Stimulated activated CD8-positive, alpha-beta memory T cell treated with anti-CD3 and anti-CD28 coated beads, Interleukin-7, amount 100 ng/mL, for 24 hours (primary cell): Measurements from ENCODE around the gene RCOR2.
"Not testable (repeated sequence)": the region's sequence is repeated elsewhere in the genome, so short reads cannot be mapped to it uniquely, and the experiment has no call there.

Source experiments
- DNase-seq: peaks from one replicate; pipeline ENCODE4 v3.0.0-alpha.2; 2020; ENCODE audit warnings: low read depth

The RCOR2 gene

DNA sequence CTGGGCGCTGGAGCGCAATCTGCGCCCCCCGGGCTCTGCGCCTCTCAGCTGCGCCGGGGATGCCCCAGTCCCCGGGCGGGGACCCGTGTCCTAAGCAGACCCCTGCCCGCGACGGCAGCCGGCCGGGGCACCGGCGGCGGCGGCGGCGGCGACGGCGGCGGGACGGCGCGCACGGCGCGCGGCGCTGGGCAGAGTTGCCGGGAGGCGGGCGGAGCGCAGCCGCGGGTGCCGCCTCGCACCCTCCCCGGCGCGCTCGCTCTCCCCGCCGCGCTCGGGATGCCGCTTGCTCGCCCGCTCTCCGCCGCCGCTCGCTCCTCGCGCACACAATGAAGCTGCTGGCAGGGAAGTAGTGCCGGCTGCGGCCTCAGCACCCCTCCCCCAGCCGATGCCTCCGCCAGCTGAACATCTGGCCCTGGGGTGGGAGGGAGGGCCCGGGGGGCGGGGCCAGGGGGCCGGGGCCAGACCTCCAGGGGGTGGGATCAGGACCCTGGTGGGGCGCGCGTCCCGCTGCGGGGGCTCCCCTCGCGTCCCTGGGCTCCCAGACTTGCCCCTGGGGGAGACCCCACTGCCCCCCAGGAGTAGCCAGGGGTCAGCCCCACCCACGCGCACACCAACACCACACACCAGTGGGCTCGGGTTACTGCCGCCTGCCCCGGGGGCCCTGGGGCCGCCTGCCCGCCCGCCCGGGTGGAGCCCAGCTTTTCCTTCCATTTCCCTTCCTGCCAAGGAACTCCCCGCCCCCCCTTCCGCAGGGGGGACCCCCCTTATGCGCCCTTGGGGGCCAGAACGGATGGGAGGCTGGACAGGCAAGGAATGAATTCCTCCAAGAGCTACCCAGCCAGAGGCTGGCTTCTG, at the start of gene RCOR2:
RCOR2 (minus strand) TSS at position 328 of the 855 bp plus-strand sequence. CDS start 708 bp downstream, outside the sequence.
- peak; percentile 29 for DNase-seq

DNA sequence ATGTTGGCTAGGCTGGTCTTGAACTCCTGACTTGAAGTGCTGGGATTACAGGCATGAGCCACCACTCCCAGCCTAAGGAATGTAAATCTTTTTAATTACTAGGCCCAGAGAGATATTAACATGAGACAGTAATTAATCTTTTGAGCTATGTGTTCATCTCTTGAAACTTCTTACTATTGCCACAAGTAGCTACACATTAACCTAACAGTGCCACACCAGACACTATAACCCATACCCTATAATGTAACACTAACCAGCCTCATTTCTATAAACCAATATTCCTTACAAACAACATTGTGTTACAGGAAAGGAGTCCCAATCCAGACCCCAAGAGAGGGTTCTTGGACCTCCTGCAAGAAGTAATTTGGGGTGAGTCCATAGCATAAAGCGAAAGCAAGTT, 49.5 kb upstream of the RCOR2 start:
- no peak for DNase-seq

DNA sequence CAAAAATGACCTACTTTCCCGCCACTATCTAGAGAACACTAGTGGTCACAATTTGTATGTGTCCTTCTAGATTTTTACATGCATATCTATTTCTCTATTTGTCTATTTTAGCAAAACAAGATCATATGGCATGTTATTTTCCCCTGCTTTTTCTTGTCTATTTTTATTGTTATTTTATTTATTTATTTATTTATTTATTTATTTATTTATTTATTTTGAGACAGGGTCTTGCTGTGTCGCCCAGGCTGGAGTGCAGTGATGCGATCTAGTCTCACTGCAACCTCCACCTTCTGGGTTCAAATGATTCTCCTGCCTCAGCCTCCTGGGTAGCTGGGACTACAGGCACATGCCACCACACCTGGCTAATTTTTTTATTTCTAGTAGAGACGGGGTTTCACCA, 46.9 kb upstream of the RCOR2 start:
- DNase-seq = not testable (repeated sequence)

DNA sequence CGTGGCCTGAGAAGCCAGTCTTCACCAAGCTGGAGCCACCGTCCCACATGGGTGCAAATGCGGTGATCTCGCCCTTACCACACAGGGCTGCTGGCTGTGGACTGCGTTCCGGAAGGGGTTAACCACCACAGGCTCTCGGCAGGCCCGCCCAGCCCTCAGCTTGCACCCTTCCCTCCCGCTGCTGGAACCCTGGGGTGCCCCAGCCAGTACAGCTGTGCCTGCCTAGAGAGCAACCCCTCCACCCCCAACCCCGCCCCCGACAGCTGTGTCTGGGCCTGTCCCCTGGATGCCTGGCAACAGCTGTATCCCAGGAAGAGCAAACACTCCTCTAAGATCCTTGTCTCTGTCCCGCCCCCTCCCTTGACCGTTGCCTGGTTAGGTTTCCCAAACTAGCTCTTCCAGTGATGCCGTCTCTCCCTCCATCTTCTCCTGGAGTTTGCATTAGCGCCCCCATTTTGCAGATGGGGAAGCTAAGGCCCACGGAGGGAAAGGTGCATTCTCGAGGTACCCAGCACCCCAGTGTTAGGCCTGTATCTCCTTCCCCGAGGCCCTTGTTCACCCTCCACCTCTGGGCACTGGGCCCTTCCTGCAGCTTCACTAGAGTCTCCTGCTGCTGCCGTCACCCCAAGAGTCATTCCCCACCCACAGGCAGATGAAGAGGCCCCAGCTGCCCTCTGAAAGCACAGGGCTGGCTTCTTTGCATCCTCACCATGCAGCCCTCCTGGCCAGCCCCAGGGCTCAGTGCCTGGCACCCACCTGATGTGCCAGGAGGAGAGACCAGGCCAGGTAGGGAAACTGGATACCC, 44.8 kb upstream of the RCOR2 start:
- DNase-seq = no peak

DNA sequence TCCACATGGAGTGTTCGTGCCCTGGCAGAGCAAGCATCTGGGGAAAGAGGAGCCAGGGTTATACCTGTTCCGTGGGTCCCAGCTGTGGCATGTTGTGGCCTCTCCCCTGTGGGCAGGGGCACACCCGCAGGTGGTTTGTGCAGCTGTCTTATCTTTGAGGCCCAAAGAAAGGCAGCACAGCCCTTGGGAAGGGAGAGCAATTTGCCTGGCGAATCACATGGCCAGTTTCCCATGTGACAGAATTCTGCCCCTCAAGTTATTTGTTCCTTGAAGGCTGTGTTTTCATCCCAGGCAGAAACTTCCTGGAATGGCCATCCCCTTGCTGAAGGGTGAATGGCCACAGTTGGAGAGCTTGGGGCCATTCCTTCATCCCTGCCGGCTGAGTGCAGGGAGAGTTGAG, 41.0 kb upstream of the RCOR2 start:
- no peak for DNase-seq

DNA sequence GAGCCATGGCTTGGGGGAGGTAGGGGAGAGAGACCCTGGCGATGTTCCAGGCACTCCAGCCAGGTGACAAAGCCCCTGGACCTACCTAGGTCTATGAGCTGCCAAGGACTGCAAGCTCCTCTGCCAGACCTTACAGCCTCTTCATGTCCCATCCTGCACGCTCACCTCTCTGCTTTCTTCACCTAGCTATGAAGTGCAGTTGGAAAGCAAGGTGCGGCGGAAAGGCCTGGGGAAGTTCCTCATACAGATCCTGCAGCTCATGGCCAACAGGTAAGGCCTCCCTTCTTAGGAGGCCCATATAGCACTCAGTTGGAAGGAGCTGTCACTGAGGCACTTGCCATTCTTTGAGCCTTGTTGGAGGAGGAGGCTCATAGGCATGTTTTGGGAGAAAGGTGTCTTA, 35.6 kb upstream of the RCOR2 start:
- no peak for DNase-seq

DNA sequence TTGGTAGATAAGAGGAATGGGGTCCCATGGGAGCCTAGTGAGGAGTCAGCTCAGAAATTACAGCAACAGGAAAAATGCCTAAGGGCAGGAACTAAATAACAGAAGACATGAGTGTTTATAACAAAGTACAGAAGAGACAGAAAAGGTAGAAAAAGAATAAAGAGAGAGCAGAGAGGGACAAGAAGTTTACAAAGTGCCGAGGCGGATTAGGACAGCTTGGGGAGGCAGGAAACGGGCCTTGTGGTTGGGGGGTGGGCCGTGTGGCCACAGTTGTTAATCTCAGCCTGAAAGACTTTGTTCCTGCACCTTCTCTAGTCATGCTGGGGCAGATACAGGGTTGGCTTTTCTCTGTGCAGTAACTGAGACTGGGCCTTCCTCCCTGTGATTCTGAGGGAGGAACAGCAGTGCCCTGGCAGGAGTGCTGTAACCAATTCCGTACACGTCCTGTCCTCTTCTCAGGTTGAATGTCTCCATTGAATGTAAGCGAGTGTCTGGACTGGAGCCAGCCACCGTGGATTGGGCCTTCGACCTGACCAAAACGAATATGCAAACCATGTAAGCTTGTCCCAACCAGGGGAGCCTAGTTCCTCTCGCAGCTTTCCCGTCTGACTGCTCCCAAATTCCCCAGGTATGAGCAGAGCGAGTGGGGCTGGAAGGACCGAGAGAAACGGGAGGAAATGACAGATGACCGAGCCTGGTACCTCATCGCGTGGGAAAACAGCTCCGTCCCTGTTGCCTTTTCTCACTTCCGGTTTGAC, 35.0 kb upstream of the RCOR2 start:
- DNase-seq = no peak

DNA sequence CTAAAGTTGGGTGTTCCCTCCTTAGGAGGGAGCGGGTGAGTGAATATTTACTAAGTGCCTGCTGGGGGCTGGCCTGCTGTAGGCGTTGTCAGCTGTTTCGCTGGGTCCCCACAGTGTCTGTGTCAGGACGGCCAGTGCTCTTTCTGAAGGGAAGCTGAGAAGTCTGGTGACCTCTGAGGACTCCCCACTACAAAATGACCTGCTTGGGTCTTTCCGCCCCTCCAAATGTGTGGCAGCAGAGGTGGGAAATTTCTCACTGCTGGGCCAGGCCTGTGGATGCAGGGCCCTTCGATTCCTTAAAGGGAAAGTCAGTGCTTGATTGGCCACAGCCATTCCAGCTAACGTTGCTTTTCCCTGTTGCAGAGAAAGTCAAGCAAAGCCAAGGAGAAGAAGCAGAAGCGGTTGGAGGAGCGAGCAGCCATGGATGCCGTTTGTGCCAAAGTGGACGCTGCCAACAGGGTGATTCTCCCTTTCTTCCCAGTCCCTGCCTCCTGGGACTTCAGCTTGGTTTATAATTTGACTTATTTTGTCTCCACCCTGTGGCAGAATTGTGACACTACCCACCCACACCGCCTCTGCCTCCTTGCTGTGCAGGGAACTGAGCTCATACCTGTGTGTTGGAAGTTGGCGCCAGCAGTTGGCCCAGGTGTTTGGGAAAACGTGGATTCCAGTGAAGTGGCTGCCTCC, 28.7 kb upstream of the RCOR2 start:
- peak; percentile 15 for DNase-seq

DNA sequence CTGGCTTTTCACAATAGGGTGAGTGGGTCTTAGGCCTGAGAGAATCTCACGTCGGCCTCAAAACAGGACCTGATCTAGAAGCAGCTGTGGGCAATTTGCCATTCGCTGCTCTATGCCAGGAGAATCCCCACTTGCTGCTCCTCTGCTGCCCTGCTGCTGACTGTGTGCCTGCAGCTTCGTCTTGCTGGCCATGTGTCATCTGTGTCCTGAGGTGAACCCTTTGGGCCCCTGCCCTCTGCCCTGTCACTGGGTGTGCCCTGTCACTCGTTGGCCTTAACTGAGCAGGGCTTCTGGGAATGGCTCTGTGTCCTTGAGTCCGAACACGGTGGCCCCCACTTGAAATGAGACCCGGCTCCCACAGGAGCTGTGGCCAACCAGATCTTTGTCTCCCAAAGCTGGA, 28.0 kb upstream of the RCOR2 start:
- DNase-seq = no peak

DNA sequence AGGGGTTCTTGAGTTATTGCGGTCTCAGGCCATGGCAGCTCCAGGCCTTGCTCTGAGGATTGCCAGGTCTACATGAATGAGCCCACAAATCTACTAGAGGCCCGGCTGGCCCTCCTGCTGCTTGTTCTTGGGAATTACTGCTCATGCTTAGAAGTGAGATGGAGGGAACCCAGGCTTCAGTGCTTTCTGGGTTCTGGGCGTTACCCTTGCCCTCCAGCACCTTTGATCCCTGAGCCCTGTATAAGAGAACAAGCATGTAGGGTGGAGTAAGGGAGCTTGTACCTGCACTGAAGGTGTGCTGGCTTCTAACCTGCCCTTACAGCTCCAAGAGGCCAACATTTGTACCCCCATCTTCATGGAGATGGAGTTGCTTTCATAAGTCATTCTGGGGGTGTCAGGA, 25.8 kb upstream of the RCOR2 start:
- no peak for DNase-seq

DNA sequence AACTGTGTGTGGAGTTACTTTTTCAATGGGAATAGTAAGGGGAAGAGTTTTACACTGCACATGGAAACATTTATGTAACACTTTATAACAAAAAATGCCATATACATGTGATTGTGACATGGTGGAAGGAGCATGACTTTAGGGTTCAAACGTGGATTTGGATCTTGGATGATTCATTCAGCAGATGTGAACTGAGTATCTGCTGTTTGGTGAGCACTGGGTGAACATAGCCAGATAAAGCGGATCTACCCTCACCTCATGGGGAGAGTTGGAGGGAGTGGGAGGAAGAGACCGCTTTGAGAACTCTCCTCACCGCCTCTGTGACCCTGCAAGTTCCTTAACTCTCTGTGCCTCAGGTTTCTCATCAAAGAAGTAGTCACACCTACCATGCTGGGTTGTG, 24.9 kb upstream of the RCOR2 start:
- DNase-seq = no peak

DNA sequence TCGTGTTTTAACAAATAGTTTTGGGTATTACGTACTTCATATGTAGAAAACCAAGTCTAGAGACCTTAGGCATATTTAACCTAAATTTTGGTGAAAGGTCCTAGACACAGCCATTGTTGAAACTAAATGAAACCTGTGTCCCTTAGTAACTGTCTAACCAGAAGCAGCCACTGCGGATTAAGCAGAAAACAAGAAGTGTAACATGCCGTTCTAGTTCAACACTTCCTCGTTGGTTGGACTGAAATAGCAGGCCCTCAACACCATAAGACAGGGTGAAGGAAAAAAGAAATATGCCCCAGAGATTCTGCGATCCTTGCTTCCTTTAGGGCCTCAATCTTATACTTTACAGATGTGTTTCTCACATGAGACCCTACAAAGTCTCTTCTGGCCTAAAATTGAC, 23.8 kb upstream of the RCOR2 start:
- no peak for DNase-seq

DNA sequence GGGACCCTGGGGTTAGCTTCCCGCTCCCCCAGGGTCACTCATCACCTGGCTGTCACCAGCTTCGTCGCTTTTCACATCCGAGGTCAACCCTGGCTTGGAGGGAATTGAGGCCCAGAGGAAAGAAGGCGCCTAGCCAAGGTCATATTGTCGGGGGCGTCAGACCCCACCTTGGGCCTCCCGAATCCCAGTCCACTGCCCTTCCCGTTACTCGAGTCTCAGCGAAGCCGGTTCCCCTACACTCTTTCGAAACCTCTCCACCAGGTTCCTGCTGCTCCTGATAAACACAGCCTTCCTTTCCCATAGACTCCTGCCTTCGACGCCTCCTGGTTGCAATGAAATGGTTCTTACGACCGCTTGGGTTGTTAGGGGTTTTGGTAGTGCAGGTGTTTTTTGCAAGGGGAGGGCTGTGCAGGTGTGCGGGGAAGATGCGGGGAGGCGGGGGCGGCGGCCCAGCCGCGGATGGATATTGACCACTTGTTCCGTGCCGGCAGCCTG, 22.5 kb upstream of the RCOR2 start:
- DNase-seq = no peak

DNA sequence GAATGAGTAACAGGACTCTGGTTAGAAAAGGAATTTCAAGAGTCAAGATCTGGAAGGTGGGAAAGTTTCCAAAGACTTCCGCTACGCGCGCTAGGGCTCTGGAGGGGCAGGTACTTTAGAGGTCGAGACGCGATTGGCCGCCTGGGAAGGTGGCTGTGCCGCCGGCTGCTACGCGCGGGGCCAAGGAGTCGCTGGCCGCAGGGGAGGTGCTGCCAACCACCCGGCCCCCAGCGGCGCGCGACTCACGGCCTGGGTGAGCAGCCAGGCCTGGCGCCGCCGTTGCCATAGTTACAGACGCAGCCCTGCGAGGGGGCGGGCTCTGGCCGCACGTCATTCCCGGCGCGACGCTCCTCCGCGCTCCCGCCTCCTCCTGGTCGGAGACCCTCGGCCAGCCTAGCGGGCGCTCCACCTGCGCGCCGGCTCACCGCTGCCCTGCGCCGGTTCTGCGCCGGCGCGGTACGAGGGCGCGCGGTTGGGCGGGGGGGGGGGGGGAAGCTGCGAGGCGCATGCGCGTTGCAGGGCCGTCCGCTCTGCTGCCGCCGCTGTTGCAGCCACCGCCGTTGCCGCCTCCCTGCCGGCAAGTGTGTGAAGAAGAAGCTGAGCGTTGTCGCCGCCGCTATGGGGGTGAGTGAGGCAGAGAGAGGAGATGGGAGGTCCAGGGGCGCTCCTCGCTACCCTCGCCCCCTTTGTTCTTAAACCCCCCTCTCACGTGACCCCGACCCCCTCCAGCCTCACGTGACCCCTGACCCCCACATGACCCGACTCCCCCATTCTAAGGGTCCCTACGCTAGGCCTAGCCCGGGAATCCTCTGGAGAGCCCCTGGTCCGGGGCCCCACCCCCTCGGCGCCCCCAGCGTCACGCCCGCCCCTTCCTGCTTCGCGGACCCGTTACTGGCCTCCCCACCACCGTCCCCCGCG, 21.8 kb upstream of the RCOR2 start, which contains the start of gene NAA40:
NAA40 (plus strand) TSS at position 524 of the 918 bp plus-strand sequence; CDS start at position 619, 95 bp downstream.
- peak; percentile 88 for DNase-seq

DNA sequence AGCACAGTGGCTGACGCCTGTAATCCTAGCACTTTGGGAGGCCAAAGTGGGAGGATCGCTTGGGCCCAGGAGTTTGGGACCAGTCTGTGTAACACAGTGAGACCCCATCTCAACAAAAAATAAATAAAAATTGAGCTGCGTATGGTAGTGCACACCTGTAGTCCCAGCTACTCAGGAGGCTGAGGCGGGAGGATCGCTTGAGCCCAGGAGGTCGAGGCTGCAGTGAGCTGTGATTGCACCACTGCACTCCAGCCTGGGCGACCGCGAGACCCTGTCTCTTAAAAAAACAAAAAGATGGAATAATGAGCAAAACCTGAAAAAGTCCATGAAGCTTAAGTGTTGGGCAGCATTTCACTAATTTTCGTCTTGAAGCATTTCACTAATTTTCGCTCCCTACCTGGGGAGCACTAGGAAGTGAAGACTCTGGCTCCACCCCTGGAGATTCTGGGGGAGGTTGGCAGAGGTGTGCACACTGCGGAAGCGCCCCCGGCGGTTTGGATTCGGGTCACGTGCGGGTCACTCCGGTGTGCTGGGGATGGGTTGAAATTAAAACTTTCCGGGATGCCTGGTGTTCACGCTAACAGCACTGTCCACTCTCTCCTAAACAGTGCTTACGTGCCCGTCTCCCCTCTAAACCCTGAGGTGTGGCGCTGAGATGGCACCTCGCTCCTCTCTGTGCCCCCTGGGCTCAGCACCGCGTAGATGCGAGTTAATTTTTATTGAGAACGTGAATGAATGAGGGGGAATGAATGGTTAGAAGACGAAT, 20.9 kb upstream of the RCOR2 start:
- DNase-seq = no peak

DNA sequence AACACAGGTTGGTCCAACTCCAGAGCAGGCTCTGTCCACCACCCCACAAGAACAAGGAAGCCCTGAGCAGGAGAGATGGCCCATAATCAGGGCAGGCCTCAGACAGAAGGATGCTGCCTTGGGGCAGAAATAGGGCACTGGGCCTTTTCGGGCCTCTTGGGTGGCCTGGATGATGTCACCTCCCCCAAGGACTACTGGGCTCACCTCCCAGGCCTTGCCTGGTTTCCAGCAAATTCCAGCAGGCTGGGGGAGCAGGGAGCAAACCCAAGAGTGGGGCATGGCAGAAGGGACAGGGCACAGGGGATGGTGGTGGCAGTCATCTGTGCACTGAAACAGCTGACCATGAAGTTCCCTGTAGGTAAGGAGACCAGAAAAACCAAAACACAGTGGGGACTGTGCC, 16.5 kb upstream of the RCOR2 start:
- DNase-seq = no peak

DNA sequence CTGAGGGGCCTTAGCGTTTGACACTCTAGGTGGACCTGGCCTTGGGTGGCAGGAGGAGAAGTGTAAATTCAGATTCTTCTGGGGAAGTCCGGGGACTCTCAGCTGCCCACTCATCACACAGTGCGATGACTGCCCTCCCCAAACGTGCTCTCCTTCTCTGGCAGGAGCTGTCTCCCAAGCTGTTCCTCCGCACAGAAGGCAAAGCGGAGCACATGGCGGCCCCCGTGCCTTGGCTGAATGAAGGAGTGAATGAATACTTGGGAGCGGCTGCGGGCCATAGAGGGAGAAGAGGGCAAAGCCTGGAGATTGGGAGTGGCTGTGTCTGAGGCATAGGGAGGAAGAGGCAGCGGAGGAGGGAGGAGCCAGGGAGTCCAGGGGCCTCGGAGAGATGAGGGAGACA, 14.9 kb upstream of the RCOR2 start:
- no peak for DNase-seq

DNA sequence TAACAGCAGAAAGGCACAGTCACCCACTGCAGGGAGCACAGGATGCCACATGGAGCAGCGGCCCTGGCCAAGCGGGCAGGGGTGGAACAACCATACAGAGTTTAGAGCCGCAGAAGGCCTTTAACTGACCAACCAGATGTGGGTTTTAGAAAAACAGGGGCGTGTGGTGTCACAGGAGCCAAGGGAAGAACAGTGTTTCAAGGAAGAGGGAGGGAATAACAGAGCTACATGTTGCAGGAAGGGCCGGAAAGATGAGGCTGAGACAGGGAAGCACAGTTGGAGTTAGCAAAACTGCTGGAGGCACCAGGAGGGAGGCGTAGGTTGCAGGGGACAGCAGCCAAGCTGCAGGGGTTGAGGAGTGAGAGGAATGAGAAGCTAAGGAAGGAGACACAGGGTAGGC, 14.1 kb upstream of the RCOR2 start:
- DNase-seq = no peak

DNA sequence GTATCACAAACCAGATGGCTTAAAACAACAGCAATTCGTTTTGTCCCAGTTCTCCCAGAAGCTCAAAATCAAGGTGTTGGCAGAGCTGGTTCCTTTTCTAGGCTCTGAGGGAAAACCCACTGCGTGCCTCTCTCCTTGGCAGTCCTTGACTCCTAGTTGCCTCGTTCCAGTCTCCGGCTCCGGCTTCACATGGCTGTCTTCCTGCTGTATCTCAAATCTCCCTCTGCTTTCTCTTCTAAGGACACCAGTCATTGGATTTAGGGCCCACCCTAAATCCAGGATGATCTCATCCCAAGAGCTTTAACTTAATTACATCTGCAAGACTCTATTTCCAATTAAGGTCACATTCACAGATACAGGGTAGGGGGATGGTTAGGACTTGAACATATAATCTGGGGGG, 12.7 kb upstream of the RCOR2 start:
- DNase-seq = no peak

DNA sequence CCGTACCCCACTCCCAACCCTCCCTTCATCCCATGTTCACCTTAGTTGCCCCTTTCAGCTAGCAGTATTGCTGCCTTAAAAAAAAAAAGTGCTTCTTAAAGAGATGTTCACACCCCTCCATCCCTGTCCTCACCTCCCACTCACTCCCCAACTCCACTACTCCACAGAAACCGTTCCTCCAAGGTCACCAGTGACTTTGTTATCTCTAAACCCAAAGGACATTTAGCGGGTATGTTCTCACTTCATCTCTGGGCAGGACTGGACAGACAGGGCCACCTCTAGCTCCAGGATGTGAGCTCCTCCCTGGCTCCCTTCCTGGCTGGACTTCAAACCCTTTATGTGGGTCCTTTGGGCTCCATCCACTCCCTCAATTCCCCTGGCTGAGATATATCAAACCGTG, 6.4 kb upstream of the RCOR2 start:
- no peak for DNase-seq
